Kidney capillary endothelial cell (primary cell): Measurements from ENCODE around the gene PODN.

Experiments
- DNase-seq: peaks from one replicate; pipeline ENCODE4 v3.0.0-alpha.2; 2018; ENCODE audit warnings: low spot score

Gene PODN

GRCh38 chr1:53115403-53116306 is 53.6 kb downstream of the PODN start:
- DNase-seq = no peak

GRCh38 chr1:53116307-53116810 is 54.3 kb downstream of the PODN start:
- DNase-seq = no peak

- no peak for DNase-seq
Observed at GRCh38 chr1:53116933-53117600, 55.1 kb downstream of the PODN start.

GRCh38 chr1:53117836-53118235 is 55.8 kb downstream of the PODN start:
- DNase-seq = no peak

- no peak for DNase-seq
Observed at GRCh38 chr1:53120659-53121058, 58.6 kb downstream of the PODN start.

GRCh38 chr1:53121319-53122172 is 59.5 kb downstream of the PODN start:
- DNase-seq = no peak

GRCh38 chr1:53122201-53122885 is 60.3 kb downstream of the PODN start:
- peak; percentile 13 for DNase-seq

- no peak for DNase-seq
Observed at GRCh38 chr1:53122961-53123413, 61.0 kb downstream of the PODN start.

GRCh38 chr1:53123453-53124140 is 61.6 kb downstream of the PODN start:
- no peak for DNase-seq

GRCh38 chr1:53125122-53125521 is 63.1 kb downstream of the PODN start:
- no peak for DNase-seq

- DNase-seq = no peak
Observed at GRCh38 chr1:53125623-53126360, 63.8 kb downstream of the PODN start.

- no peak for DNase-seq
Observed at GRCh38 chr1:53126495-53126894, 64.5 kb downstream of the PODN start.

GRCh38 chr1:53127546-53127945 is 65.5 kb downstream of the PODN start:
- DNase-seq = no peak

GRCh38 chr1:53128401-53128800 is 66.4 kb downstream of the PODN start:
- DNase-seq = no peak

GRCh38 chr1:53129891-53130597 is 68.0 kb downstream of the PODN start:
- no peak for DNase-seq

- no peak for DNase-seq
Observed at GRCh38 chr1:53130598-53130877, 68.5 kb downstream of the PODN start.

GRCh38 chr1:53130878-53131589 is 69.0 kb downstream of the PODN start:
- DNase-seq = no peak

GRCh38 chr1:53131590-53131938 is 69.6 kb downstream of the PODN start:
- DNase-seq = no peak

- DNase-seq = no peak
Observed at GRCh38 chr1:53132176-53132575, 70.2 kb downstream of the PODN start.
